ENCODE data around the gene DRAXIN. TPM values are rescaled to one million over a fixed set of nuclear protein-coding genes. Genes with fewer than 3 reads are reported as not detected.

DRAXIN gene
- total RNA-seq, 4 donors from 2014 or later: 0.08 to 0.10 (median 0.08) TPM; not detected in 1

DNA sequence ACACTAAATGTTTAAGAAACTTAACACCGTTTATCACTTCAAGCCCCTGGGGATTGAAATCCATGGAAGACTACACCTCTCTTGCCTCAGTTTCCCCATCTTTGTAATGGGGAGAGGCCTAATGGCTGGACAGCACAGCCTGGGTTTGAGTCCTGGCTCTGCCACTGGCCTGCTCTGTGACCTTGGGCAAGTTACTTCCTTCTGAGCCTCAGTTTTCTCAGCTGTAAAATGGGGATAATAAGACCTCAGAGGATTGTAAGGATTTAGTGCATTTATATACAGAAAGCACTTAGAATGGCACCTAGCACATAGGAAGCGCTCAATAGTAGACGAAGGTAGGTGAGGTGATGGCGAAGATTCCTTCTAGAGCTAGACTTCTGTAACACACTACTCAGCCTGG lies 50.0 kb downstream of the DRAXIN start:
- Histone ChIP-seq H3K27ac (no peak overlapping the region), H3K4me1 (peaks cover 37% of the 10 kb centered on the region), H3K27me3 (no peaks in the 10 kb centered on the region), H3K36me3 (peaks cover 15% of the 10 kb centered on the region), H3K4me3 (no peak overlapping the region), H3K9me3 (no peaks in the 10 kb centered on the region)
- no peak for DNase-seq (ENCODE audit: low spot score in 2 of 2)
- 84% methylated on average over 4 of the region's 4 CpGs for WGBS
- no peak for TF ChIP-seq POLR2AphosphoS5 (IDR thresholded peaks at IDR 0.05)
- no peak for TF ChIP-seq EP300 (IDR thresholded peaks at IDR 0.05)
- TF ChIP-seq POLR2A (IDR thresholded peaks at IDR 0.05): no peak
- TF ChIP-seq CTCF (IDR thresholded peaks at IDR 0.05): no peak

GRCh38 chr1:11741919-11742558 lies 50.5 kb downstream of the DRAXIN start:
- no peak for TF ChIP-seq POLR2AphosphoS5 (IDR thresholded peaks at IDR 0.05)
- no peak for TF ChIP-seq POLR2A (IDR thresholded peaks at IDR 0.05)
- no peak for TF ChIP-seq EP300 (IDR thresholded peaks at IDR 0.05)
- peak in 1 of 2 donors; percentile 24 for DNase-seq (ENCODE audit: low spot score in 2 of 2)
- H3K9me3 ChIP-seq: no peaks in the 10 kb centered on the region
- H3K4me1 ChIP-seq: peaks cover 31% of the 10 kb centered on the region
- no peak overlapping the region for H3K27ac ChIP-seq
- H3K27me3 ChIP-seq: no peaks in the 10 kb centered on the region
- H3K36me3 ChIP-seq: peaks cover 18% of the 10 kb centered on the region
- 86% methylated on average over 5 of the region's 5 CpGs for WGBS
- no peak overlapping the region for H3K4me3 ChIP-seq

- TF ChIP-seq CTCF (IDR thresholded peaks at IDR 0.05) (no peak), EP300 (IDR thresholded peaks at IDR 0.05) (no peak), POLR2A (IDR thresholded peaks at IDR 0.05) (no peak), POLR2AphosphoS5 (IDR thresholded peaks at IDR 0.05) (no peak)
- no peaks in the 10 kb centered on the region for H3K27me3 ChIP-seq
- no peak overlapping the region for H3K27ac ChIP-seq
- H3K4me3 ChIP-seq: no peak overlapping the region
- DNase-seq (ENCODE audit: low spot score in 2 of 2): no peak
- WGBS: 88% methylated on average over 9 of the region's 9 CpGs
- H3K4me1 ChIP-seq: peaks cover 24% of the 10 kb centered on the region
- peaks cover 40% of the 10 kb centered on the region for H3K36me3 ChIP-seq
- no peaks in the 10 kb centered on the region for H3K9me3 ChIP-seq
These were observed 52.8 kb downstream of the DRAXIN start for GRCh38 chr1:11744287-11744686.

- Histone ChIP-seq H3K27ac (no peak overlapping the region), H3K4me1 (peaks cover 14% of the 10 kb centered on the region), H3K27me3 (no peaks in the 10 kb centered on the region), H3K9me3 (no peaks in the 10 kb centered on the region), H3K4me3 (no peak overlapping the region), H3K36me3 (peaks cover 58% of the 10 kb centered on the region)
- DNase-seq (ENCODE audit: low spot score in 2 of 2): no peak
- WGBS: 73% methylated on average over 6 of the region's 6 CpGs
- TF ChIP-seq CTCF (IDR thresholded peaks at IDR 0.05) (no peak), POLR2A (IDR thresholded peaks at IDR 0.05) (no peak), POLR2AphosphoS5 (IDR thresholded peaks at IDR 0.05) (no peak), EP300 (IDR thresholded peaks at IDR 0.05) (no peak)
These were observed 54.6 kb downstream of the DRAXIN start for GRCh38 chr1:11746092-11746491.

DNA sequence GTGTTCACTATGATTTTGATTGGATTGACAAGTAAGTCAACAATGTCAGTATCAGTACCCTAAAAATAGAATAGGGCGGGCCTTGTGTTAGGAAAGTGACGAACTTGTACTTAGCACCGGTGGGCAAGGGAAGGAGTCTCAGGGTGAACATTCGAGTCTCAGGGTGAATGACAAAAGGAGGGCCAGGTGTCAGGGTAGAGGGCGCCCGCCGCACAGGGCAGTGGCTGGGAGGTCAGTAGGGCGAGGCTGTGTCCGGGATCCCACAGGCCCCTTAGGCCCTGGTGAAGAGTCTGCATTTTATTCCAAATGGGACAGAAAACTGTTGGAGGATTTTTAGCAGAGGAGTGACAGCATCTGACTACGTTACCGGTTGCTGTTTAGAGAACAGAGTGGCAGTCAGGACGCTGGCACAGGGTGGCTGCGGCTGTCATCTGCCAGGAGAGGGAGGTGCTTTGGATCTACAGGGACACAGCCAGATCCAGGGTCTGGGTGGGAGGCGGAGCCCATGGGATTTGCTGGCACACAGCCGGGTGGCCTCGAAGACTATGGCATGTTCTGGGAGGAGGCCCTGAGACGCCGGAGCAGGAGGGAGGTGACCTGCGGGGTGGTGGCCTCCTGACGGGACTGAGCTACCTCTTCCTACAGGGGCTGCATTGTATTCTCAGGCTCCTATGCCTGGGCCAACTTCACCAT lies 55.4 kb downstream of the DRAXIN start:
- Histone ChIP-seq H3K9me3 (no peaks in the 10 kb centered on the region), H3K4me3 (no peak overlapping the region), H3K27ac (no peak overlapping the region), H3K27me3 (no peaks in the 10 kb centered on the region), H3K36me3 (peaks cover 61% of the 10 kb centered on the region), H3K4me1 (peaks cover 11% of the 10 kb centered on the region)
- DNase-seq (ENCODE audit: low spot score in 2 of 2): no peak
- TF ChIP-seq CTCF (IDR thresholded peaks at IDR 0.05) (no peak), POLR2A (IDR thresholded peaks at IDR 0.05) (no peak), EP300 (IDR thresholded peaks at IDR 0.05) (no peak), POLR2AphosphoS5 (IDR thresholded peaks at IDR 0.05) (no peak)
- WGBS: 82% methylated on average over 18 of the region's 20 CpGs

All from suprapubic skin (tissue), 4 donors.